Astrocyte (in vitro differentiated cells and primary cell): Measurements from ENCODE around the gene UTS2B.

Experiments used
- EZH2 ChIP-seq: IDR thresholded peaks from 2 replicates; pipeline ENCODE4 v1.6.1; 2012; ENCODE audit warnings: mild to moderate bottlenecking, low read length, inconsistent platforms; ENCODE audit not compliant: insufficient read depth
- TF ChIP-seq, protein P1 (sequence below): IDR thresholded peaks from 2 replicates; pipeline ENCODE4 v1.5.1; 2011; ENCODE audit warnings: low read depth, mild to moderate bottlenecking, inconsistent platforms, low read length, moderate library complexity; ENCODE audit not compliant: insufficient read depth

DNA sequence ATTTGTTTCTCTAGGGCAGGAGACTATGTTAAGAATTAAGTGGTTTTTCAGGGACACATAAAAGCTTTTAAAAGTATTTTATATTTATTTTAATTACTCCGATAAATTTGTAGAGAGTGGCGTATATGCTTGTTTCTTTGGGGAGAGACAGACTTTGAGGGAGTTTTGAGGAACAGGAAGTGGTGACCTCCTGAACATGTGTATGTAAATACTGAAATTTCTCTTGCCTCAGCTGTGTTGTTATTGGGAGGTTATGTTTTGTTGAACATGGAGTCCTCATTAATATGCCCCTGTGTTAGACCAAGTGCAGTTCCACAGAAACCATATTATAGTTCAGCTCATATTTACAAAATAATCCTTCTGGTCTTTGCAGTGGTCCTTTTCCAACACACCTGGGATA is 41.8 kb upstream of the UTS2B start:
- TF ChIP-seq, protein P1, sequence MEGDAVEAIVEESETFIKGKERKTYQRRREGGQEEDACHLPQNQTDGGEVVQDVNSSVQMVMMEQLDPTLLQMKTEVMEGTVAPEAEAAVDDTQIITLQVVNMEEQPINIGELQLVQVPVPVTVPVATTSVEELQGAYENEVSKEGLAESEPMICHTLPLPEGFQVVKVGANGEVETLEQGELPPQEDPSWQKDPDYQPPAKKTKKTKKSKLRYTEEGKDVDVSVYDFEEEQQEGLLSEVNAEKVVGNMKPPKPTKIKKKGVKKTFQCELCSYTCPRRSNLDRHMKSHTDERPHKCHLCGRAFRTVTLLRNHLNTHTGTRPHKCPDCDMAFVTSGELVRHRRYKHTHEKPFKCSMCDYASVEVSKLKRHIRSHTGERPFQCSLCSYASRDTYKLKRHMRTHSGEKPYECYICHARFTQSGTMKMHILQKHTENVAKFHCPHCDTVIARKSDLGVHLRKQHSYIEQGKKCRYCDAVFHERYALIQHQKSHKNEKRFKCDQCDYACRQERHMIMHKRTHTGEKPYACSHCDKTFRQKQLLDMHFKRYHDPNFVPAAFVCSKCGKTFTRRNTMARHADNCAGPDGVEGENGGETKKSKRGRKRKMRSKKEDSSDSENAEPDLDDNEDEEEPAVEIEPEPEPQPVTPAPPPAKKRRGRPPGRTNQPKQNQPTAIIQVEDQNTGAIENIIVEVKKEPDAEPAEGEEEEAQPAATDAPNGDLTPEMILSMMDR: no peak
- TF ChIP-seq EZH2: no peak
